HCT116 (cell line): Measurements from ENCODE around the gene MAPRE2.

Experiments used
- CBX3 ChIP-seq: IDR thresholded peaks from 2 replicates; pipeline ENCODE4 v1.6.1; 2012; ENCODE audit warnings: low read depth
- CEBPB ChIP-seq: IDR thresholded peaks from 2 replicates; pipeline ENCODE4 v1.6.1; 2012; ENCODE audit warnings: low read depth
- EZH2 ChIP-seq: fragments of 200-600 bp; sonication (generic); IDR thresholded peaks from 2 replicates; pipeline ENCODE4 v1.6.1; 2017; ENCODE audit warnings: antibody characterized with exemption, mixed run types
- EZH2phosphoT487 ChIP-seq: fragments of 200-600 bp; IDR thresholded peaks from 2 replicates; pipeline ENCODE4 v1.6.1; 2018; ENCODE audit warnings: antibody characterized with exemption, borderline replicate concordance
- POLR2A ChIP-seq: IDR thresholded peaks from 2 replicates; pipeline ENCODE4 v1.7.0; 2011; ENCODE audit warnings: borderline replicate concordance; ENCODE audit not compliant: insufficient read depth, insufficient read length; ENCODE audit errors: extremely low read depth
- POLR2AphosphoS5 ChIP-seq: IDR thresholded peaks from 2 replicates; pipeline ENCODE4 v1.6.1; 2011; ENCODE audit warnings: mild to moderate bottlenecking, low read depth, low read length, moderate library complexity
- RAD21 ChIP-seq: IDR thresholded peaks from 2 replicates; pipeline ENCODE4 v1.6.1; 2012; ENCODE audit warnings: low read depth, mild to moderate bottlenecking
- SIN3A ChIP-seq: IDR thresholded peaks from 2 replicates; pipeline ENCODE4 v1.6.1; 2012; ENCODE audit warnings: low read depth
- TCF7L2 ChIP-seq: IDR thresholded peaks from 2 replicates; pipeline ENCODE4 v1.7.0; 2011; ENCODE audit warnings: borderline replicate concordance, inconsistent platforms; ENCODE audit not compliant: insufficient read depth, insufficient read length; ENCODE audit errors: extremely low read depth
- ZNF274 ChIP-seq: fragments of 200-500 bp; sonication (Bioruptor generic); IDR thresholded peaks from 2 replicates; pipeline ENCODE4 v1.6.1; 2014; ENCODE audit warnings: mild to moderate bottlenecking, low read depth, low read length, inconsistent platforms
- TF ChIP-seq, protein P1 (sequence below), 3 experiments: fragments of 200-600 bp in 1 of 3; sonication (generic) in 1 of 3; IDR thresholded peaks in 2 of 3; conservative IDR thresholded peaks in 1 of 3; 2 replicates each; pipeline ENCODE4 v1.5.1; 2012 to 2017; ENCODE audit warnings: low read depth in 2 of 3, low read length in 2 of 3, antibody characterized with exemption in 1 of 3, borderline replicate concordance in 1 of 3, control low read depth in 1 of 3, mild to moderate bottlenecking in 1 of 3, mixed read lengths in 1 of 3, mixed run types in 1 of 3, moderate library complexity in 1 of 3; ENCODE audit not compliant: insufficient read depth in 1 of 3
- TF ChIP-seq, protein P2 (sequence below): IDR thresholded peaks from 2 replicates; pipeline ENCODE4 v1.6.1; 2012

DNA sequence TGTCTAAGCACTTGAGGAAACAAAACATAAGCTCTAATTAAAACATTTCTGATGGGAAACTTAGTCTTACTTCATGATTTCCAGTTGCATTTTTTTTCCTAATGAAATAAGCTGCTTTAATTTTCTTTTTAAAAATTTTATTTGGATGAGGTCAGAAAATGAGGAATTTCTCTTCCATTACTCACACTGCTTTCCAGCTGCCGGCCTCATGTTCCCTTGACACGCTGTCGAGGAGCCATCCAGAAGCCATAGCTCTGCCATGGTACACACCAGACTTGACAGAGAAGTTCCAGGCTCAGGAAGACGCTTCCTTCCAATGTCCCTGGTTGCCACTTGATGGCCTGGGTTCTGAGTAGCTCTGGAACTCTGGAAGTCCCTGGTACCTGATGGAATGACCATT is 12.1 kb upstream of the MAPRE2 start:
- TF ChIP-seq, protein P1, sequence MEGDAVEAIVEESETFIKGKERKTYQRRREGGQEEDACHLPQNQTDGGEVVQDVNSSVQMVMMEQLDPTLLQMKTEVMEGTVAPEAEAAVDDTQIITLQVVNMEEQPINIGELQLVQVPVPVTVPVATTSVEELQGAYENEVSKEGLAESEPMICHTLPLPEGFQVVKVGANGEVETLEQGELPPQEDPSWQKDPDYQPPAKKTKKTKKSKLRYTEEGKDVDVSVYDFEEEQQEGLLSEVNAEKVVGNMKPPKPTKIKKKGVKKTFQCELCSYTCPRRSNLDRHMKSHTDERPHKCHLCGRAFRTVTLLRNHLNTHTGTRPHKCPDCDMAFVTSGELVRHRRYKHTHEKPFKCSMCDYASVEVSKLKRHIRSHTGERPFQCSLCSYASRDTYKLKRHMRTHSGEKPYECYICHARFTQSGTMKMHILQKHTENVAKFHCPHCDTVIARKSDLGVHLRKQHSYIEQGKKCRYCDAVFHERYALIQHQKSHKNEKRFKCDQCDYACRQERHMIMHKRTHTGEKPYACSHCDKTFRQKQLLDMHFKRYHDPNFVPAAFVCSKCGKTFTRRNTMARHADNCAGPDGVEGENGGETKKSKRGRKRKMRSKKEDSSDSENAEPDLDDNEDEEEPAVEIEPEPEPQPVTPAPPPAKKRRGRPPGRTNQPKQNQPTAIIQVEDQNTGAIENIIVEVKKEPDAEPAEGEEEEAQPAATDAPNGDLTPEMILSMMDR (IDR thresholded peaks at IDR 0.05 in 2 of 3, conservative IDR thresholded peaks at IDR 0.05 in 1 of 3; ENCODE audit: borderline replicate concordance in 1 of 3, insufficient read depth in 1 of 3, low read depth in 2 of 3, low read length in 2 of 3) = no peak
- no peak for TF ChIP-seq POLR2AphosphoS5
- TF ChIP-seq POLR2A = no peak
- no peak for TF ChIP-seq EZH2
- TF ChIP-seq RAD21 = no peak
- TF ChIP-seq, protein P2, sequence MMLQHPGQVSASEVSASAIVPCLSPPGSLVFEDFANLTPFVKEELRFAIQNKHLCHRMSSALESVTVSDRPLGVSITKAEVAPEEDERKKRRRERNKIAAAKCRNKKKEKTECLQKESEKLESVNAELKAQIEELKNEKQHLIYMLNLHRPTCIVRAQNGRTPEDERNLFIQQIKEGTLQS = no peak
- TF ChIP-seq CBX3 = no peak
- no peak for TF ChIP-seq CEBPB
- no peak for TF ChIP-seq ZNF274
- TF ChIP-seq EZH2phosphoT487 = no peak
- TF ChIP-seq TCF7L2 = no peak
- TF ChIP-seq SIN3A = no peak
